Ishikawa (cell line): ENCODE data around the gene INHBB.

Source experiments
- CEBPB ChIP-seq: IDR thresholded peaks from 2 replicates; pipeline ENCODE4 v1.6.1; 2012
- CREB1 ChIP-seq: IDR thresholded peaks from 2 replicates; pipeline ENCODE4 v1.6.1; 2012; ENCODE audit warnings: low read depth
- EGR1 ChIP-seq: IDR thresholded peaks from 2 replicates; pipeline ENCODE4 v1.6.1; 2012
- EP300 ChIP-seq: IDR thresholded peaks from 2 replicates; pipeline ENCODE4 v1.6.1; 2012; ENCODE audit warnings: borderline replicate concordance
- FOXM1 ChIP-seq: IDR thresholded peaks from 2 replicates; pipeline ENCODE4 v1.6.1; 2012; ENCODE audit warnings: low read depth, borderline replicate concordance
- MAX ChIP-seq: IDR thresholded peaks from 2 replicates; pipeline ENCODE4 v1.6.1; 2012
- NFIC ChIP-seq: IDR thresholded peaks from 2 replicates; pipeline ENCODE4 v1.6.1; 2012
- RAD21 ChIP-seq: IDR thresholded peaks from 2 replicates; pipeline ENCODE4 v1.6.1; 2012; ENCODE audit warnings: low read depth
- REST ChIP-seq: IDR thresholded peaks from 2 replicates; pipeline ENCODE4 v1.6.1; 2012; ENCODE audit warnings: low read depth, mild to moderate bottlenecking
- TAF1 ChIP-seq: IDR thresholded peaks from 2 replicates; pipeline ENCODE4 v1.6.1; 2012; ENCODE audit warnings: low read depth, mild to moderate bottlenecking
- TCF12 ChIP-seq: IDR thresholded peaks from 2 replicates; pipeline ENCODE4 v1.6.1; 2012; ENCODE audit warnings: low read depth
- TEAD4 ChIP-seq: IDR thresholded peaks from 2 replicates; pipeline ENCODE4 v1.6.1; 2012
- USF1 ChIP-seq: IDR thresholded peaks from 2 replicates; pipeline ENCODE4 v1.6.1; 2012
- YY1 ChIP-seq: IDR thresholded peaks from 2 replicates; pipeline ENCODE4 v1.6.1; 2012; ENCODE audit warnings: low read depth
- ZBTB7A ChIP-seq: IDR thresholded peaks from 2 replicates; pipeline ENCODE4 v1.6.1; 2012; ENCODE audit warnings: low read depth

The INHBB gene

DNA sequence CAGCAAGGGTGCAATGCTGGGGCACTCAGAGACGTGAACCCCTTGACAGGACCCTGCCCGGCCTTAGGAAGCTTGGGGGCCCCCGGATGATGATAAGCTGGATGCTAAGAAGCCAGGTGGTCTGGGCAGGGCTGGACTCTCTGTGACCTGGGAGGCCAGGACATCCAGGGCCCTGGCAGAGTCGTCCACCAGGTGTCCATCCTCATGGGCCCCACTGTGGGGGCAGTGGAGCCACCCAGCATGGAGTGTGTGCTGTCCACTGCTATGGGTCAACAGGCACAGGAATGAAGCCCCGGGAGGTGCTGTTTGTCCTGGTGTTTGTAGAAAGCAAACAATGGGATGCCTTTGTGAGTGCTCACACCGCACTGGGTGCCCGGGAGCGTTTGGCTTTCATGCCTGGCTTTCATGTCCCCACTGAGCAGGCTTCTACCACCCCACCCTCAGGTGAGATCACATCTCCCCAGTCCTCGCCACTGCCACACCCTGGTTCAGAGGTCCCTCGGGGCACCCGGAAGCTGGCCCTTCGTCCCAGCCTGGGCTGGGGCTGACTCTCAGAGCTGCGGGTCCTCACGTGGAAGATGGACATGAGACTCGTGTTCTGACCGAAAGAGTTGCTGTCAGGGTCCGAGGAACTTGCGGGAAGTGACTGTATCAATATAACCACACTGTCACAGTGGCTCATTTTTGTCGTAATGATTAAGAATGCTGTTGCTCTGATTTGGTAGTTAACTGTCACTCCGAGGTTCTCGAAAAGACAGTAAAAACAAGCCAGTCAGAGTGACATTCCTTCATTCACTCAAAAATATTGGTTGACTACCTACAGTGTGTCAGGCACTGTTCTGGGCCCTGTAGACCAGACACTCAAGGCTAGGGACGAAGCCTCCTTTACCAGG lies 53.3 kb downstream of the INHBB start:
- TF ChIP-seq RAD21 (peak; percentile 15; the same call in 1 of the 2 replicates), NFIC (peak; percentile 75), ZBTB7A (peak; percentile 52; the same call in 1 of the 2 replicates), CEBPB (no peak), FOXM1 (peak; percentile 51; the same call in 1 of the 2 replicates), TAF1 (peak; percentile 30; the same call in 1 of the 2 replicates), TEAD4 (peak; percentile 90), YY1 (peak; percentile 69), EGR1 (0 out of 2 replicates have a peak, but pooled peaks have one; percentile 36), CREB1 (no peak), USF1 (no peak; the same call in 1 of the 2 replicates), MAX (peak; percentile 51), EP300 (peak; percentile 88), TCF12 (peak; percentile 92), REST (peak; percentile 34; the same call in 1 of the 2 replicates)

DNA sequence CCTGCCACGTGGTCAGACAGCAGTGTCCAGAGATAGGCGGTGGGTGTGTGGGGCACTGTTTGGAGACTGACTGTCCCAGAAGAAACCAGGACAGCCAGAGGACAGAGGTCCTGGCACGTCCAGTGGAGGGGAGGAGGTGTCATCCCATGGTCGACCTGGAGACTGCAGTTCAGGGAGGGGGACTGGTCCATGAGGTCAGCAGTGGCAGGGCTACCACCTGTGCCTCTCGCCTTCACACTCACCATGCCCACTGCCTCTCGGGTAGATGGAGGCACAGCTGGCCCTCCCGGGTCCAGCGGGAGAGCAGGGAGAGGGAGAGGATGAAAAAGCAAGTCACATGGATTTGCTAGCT lies 53.9 kb downstream of the INHBB start:
- no peak for TF ChIP-seq ZBTB7A
- no peak for TF ChIP-seq REST
- TF ChIP-seq USF1 = no peak
- no peak for TF ChIP-seq EGR1
- TF ChIP-seq TAF1 = no peak

GRCh38 chr2:120400551-120400950 lies 54.6 kb downstream of the INHBB start:
- TF ChIP-seq USF1 (no peak), MAX (no peak), TEAD4 (no peak), YY1 (no peak)
